GM21529 (cell line): ENCODE results near the gene SLC6A20.

Source experiments
- ATAC-seq: cut with Tn5 transposase; IDR thresholded peaks from one replicate; pipeline ENCODE4 v1.9.1; 2021; ENCODE audit not compliant: unreplicated experiment

Gene SLC6A20

DNA sequence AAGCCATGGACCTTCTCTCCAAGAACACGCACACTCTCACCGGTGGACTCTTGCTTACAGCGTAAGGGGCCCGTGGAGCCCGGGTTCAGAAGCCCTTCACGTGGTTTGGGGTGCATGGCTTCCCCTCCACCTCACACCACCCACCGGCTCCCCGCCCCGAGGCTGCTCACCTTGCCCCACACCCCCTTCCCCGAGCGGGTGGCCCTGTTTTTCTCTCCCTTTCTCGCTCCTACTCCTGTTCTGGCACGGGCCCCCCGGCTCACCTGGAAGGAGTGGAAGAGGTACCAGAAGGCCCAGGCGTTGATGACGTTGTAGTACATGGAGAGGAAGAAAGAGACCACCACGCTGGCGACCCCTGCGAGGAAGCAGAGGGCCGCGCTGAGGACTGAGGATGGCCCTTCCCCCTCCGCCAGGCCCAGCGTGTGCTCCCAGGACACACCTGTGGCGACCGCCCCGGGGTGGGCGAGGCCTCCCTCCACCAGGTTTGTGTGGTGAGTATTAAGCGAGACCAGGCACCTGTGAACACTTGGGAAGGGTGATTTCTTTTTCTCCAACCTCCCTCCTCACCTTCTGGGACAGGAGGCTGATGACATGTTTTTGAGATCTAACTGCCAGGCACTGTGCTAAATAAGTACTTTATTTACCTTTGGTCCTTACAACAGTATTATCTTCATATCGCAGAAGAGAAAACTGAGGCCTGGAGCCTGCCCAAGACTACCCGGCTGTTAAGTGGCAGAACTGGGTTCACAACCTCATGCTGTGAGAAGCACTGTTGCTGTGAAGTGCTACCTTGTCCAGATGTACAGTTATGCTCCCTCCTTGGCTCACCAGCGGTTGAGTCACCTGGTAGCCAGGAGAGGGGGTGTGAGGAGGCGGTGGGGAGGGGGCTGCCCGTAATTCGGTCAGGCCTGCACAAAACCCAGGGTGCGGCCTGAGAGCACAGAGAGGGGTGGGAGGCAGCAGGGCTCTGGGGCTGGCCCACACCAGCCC is 16.3 kb downstream of the SLC6A20 start:
- ATAC-seq: no peak

DNA sequence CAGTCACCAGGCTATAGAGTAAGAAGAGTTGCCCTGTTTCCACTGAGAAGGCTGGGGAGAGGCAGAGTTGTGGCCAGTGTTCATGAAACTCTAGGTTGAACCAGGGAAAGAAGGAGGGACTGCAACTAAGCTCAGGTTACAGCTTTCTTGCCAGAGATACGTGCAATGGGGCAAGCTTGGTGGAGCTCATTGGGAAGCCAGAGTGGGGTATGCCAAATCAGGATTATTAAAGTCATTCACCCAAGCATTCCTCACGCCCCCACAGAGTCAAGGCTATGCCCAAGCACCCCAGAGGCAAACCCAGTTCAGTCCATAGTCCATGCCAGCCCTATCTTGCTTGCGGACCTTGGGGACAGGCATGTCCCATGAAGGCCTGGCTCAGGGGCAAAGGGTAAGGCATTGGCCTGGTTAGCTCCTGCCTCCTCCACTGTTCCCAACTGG is 17.6 kb downstream of the SLC6A20 start:
- ATAC-seq: no peak

DNA sequence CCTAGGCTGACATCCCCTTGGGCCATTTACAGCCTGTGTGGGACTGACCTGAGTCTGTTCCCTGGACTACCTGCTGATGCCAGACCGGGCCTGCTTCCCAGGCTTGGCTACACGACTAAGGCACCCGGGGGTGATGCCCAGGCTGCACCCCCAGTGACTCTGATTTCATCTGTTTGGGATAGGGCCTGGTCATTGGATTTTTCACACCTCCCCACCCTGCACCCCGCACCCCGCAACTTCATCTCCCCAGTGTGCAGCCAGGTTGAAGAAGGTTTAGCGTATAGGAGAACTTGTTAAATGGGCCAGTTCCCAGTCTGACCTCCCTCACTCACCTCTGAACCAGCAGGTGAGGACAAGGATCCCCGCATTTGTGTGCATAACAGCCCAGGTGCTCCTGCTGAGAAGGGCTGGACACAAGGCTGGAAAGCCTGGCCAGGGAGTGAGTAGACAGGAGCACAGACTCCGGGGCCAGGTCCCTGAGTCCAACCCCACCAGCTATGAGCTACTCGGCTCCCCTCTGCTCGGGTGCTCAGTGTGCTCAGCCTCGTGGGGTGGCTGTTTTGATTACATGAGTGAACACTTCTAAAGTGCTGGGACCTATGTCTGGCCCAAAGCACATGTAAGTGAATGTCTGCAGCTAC is 18.5 kb downstream of the SLC6A20 start:
- ATAC-seq: no peak

DNA sequence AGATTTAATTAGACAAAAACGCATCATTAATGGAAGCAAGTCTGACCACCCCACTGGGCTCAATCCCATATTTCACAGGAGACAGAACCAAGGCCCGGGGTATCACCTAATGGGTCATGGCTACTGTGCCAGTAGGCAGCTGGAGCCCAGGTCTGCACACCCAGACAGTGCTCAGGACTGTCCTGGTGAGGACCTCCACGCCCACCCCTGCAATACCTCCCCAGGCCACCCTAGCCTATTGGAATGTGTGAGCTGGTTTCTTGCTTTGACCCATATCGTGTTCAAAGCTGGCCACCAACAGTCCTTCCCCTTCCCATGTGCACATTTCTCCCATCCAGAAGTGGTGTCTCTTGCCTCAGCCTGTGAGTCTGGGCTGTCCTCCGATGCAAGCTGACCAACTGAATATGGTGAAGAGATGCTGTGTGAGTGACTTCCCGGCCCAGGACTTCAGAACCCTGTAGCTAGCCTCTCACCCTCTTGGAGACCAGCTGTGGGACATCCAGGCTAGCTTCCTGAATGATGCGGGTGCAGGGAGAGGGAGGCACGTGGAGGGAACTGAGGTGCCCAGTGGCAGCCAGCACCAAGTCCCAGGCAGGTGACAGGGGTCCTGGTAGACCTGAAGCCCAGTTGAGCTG is 19.1 kb downstream of the SLC6A20 start:
- no peak for ATAC-seq

DNA sequence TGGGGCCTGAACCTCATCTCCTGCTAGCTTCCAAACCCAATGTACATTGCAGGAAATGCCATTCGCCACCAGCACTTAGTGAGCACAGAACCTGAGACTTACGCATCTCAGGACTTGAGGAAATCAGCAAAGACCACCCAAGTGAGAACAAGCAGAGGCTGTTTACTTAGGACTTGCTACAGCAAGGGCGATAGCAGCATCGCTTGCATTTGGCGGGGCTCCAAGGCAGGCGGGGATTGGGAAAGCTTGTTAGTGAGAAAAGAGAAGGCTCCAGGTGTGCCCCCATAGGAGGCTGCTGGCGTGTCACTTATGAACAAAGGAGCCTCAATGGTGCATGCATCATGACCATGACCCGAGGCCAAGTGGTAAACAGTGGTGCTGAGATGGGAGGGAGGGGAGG is 19.7 kb downstream of the SLC6A20 start:
- no peak for ATAC-seq

DNA sequence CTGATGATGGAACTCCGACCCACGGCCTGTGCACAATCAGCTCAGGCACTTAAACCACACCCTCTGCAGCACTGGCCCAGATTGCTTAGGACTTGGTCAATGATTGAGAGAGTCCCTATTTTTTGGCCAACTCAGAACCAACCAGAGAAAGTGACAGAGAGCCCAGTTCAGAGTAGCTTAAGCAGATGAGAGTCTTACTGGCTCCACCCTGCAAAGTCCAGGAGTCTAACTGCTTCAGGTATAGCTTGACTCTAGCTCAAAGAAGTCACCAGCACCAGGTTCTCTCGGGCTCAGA is 20.1 kb downstream of the SLC6A20 start:
- no peak for ATAC-seq

DNA sequence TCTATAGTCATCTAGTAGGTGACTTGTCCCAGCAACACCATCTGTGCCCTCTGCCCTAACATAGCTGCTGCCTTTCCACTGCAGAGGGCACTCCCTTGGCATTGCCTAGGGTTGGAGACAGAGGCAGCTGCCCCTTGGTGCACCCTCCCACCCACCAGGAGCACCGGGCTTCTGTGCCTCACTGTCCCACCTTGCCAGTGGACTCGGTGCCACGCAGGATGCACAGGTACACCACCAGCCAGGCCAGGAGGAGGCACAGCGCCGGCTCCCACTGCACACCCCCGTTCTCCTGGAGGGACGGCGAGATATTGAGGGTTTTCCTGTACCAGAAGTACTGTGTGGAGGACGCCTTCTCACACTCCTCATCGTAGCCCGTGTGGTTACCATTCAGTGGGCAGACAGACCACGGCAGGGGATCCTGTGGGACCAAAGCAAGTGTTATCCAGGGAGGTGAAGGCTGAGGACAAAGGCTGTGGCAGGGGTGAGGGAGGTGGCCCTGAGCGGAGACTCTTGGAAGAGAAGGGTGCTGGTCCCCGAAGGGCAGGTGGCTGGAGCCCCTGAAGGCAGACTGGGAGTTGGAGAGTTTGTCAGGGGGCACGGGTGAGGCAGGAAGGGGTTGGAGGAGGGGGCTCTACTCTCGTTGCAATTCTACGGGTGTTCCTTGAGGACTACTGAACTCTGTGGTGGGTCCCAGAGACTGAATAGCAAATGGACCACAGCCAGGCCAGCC is 20.6 kb downstream of the SLC6A20 start:
- no peak for ATAC-seq

DNA sequence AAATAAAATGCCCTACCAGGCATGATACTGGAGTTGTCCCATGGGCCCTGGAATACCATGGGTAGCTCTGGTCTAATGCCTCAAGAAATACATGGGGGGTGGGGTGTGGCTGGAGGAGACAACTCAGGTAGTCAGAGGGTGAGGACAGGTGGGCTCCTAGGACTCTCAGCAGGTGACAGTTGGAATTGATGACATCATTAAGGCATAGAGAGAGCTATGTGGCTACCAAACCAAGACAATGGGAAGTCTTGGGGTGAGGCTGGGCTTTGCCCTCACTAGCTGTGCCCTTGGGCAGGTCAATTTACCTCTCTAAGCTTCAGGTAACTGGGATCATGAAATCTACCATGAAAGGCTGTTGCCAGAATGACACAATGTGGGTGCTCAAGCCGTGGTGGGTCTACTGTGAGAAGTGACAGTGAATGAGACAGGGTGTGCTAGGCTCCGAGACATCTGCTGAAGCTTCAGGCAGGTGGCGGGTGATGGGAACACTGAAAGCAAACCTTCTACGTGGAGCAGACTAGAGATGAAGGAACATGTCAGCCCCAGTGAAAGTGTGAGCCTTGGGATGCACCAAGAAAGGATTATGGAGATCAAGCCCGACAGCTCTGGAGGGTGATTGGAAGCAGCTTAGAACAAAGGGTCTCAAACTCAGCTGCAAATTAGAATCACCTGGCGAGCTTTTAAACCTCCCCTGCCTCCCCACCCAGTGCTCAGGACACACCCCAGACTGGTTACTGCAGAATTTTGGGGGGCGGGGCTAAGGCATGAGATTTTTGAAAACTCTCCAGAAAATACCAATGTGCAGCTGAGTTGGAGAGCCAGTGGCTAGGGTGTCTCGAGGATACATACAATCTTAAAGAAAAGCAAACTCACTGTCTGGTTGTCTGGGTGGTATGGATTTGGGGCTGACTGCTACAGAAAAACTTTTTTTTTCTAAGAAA is 21.5 kb downstream of the SLC6A20 start:
- no peak for ATAC-seq

DNA sequence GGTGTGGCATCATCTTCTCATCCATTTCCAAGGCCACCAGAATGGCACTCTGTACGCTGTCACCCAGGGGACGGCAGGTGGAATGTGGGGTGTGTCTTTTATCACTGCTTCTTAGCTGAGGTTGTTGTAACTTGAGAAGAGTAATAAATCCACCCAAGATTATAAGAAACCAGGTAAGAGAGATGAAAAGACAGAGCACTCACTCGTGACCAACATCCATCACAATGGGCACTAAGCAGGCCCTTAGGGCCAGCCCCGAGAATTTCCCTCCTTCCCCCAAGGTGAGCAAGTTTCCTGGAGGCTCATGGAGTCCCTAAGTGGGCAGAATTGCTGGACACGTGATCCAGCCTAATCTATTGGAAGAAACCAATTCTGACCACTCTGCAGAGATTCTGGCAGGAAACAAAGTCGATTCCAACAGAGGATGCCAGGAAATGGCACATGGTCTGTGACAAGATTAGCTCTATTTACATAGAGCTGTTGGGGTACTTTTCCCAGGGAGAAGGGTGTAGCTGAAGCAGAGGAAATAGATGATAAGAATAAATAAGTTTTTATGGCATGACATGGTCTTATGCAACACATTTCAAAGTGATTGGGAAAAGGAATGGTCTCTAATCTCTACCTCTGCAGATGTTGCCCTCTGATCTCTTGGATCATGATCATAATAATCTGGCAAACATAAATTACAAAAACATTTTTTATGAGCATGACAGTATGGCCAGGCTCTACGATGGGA is 22.5 kb downstream of the SLC6A20 start:
- ATAC-seq: no peak

DNA sequence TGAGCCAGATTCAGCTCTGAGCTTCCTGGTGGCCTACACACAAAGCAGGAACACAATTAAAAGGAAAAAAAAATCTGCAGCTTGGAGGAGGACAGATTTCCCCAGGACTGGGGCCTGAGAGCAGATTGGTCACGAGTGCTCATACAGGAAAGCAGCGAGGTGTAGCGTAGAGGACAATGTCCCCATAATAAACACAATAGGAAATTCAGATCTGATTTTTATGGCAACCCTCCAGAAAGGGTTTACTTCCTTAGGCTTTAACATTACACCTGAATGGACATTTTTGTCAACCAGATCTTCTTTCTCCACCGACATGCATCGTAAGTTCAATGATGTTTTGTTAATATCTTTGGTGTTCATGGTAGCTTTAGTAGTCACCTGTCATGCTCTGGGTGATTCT is 23.3 kb downstream of the SLC6A20 start:
- no peak for ATAC-seq

DNA sequence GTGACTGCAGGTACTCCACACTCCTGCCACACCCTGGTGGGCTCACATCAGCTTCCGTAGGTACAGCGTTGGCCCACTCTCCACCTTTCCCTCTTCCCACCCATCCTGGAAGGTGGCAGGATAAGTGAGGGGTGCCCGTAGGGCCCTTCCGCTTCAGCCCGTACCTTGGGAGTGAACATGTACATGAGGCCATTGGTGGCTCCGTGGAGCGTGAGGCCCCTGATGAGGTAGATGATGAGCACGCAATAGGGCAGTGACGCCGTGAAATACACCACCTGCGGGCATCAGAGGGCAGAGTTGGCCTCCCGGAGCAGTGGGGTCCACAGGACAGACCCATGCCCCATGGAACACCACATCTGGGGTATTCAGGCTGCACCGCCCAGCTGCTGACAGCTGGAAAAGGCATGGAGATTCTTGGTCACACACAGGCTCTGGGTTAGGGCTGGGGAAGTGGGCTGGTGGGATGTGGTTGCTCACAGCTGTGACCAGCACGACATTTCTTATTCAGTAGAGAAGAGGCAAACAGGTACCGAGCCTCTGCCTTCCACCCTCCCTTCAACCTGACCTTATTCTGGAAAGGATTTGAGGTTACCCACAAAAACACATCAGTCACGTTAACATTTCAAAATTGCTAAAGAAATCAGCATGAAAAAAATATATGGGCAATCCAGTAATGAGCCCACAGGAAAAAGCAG is 23.8 kb downstream of the SLC6A20 start:
- ATAC-seq: no peak

DNA sequence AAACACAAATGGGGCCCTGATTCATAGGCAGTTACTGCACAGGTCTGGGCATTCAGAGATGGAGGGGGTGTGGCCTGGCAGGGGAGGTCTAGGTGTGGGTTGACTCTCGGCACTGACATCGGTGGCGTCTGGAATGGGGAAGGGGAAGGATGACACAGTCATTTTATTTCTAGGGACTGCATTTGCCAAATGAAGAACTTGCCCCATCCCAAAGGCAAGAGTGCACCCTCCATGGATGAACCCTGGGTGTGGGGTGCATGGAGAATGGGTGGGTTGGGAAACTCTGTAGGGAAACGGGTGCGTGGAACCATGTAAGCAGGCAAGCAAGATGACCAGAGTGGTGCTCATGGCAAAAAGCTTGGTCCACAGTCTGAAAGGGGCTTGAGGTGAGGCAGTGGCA is 24.5 kb downstream of the SLC6A20 start:
- no peak for ATAC-seq

DNA sequence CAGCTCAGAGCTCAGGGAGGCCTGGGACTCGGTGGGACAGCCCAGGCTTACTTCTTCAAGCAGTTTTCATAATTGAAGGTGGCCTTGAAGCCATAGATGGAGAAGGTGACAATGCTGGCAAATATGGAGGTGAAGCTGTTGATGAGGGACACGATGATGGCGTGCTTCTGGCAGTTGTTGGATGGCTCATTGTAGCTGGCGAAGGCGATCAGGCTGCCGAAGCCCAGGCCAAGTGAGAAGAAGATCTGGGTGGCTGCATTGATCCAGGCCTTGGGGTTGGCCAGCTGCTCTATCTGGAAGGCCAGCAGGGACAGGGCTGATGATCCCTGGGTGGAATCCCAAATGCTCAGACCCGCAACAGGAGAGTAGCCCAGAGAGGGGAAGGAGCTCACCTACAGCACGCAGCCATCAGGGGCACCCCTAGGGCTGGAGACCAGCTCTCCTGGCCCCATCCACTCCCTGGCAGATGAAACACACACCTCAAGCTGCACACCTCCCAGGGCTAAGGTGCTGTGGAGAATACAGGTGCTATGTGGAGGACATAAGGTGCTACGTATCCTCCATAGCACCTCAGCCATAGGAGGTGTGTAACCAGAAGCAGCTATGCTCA is 25.1 kb downstream of the SLC6A20 start:
- no peak for ATAC-seq

DNA sequence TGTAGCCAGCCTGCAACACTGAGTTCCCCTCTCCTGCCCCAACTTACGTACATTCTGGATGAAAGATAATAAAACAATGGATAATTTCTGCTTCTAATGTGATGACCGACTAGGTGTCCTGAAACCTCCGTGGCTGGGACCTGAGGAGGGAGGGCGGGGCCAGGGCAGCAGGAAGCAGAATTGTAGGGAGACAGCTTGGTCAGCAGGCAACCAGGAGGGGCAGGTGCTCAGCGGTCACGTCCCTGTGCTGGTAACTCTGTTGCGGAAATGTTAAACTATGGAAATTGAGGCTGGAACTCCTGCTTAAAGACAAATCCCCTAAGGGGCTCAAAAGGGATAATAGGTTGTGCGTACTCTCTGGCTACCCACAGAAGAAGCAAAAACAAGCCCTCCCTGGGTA is 30.4 kb downstream of the SLC6A20 start:
- no peak for ATAC-seq

DNA sequence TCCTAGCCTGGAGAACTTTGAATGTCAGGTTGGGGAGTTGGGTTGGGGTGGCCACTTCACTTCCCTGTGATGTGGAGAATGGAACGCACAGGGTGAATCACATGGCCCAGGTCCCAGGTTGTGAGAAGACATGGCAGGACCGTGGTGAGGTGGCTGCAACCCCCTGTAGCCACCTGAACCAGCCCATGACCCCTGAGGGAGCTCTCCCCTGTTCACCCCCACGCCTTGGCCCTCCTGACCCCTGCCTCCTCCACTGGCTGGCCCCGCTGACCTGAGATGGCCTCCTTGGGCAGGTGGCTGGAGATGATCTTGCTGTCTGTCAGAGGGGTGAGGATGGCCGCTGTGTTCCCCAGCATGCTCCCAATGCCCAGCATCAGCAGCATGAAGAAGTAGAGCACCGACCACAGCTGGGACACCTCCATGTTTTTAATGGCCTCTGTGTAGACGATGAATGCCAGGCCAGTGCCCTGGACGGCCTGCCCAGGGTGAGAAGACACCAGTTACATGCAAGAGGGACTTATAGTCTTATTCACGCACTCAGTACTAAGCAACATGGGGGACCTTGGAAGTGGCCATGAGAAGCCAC is 31.0 kb downstream of the SLC6A20 start:
- no peak for ATAC-seq

DNA sequence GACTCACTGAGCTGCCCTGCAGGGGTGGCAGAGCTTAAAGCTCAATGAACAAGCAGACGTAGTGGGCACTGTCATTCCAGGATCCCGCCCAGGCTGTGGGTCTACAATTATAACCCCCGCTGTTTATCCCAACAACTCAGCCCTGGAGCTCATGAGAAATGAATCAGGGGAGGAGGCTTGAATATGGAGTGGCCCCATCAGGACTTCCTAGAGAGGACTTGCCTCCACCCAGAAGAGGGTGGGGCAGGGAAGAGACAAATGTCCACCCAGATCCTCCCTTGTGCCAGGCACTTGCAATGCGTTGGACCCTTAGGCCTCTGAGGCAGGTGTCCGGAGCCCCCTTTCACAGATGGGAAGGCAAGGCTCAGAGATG is 33.0 kb downstream of the SLC6A20 start:
- ATAC-seq: no peak

DNA sequence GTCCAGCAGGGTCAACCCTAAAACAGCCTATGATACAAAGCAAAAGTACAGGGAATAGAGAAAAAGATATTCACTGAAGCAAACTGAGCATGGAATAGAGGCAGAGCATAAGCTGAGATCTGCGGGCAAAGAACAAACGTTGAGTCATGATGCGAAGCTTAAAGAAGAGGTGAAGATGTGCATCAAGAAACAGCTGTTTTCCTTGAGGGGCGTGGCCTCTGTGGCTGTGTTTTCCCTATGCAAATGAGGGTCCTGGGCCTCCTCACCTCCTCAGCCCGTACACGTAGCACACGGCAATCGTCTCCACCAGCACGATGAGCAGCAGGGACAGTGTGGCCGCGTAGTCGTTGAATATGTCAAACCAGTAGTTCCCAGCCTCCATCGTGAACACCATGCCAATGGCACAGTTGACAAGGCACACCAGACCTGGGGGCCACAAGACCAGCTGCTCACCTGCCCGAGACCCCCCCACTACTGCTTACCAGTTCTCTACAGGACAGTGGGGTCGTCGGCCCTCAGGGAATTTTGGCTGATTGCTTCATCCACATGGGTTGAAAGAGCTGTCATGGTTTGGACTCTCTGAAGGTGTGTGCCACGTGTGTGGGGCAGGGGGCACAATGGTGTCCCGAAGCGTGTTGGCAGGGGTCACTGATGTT is 33.6 kb downstream of the SLC6A20 start:
- no peak for ATAC-seq

DNA sequence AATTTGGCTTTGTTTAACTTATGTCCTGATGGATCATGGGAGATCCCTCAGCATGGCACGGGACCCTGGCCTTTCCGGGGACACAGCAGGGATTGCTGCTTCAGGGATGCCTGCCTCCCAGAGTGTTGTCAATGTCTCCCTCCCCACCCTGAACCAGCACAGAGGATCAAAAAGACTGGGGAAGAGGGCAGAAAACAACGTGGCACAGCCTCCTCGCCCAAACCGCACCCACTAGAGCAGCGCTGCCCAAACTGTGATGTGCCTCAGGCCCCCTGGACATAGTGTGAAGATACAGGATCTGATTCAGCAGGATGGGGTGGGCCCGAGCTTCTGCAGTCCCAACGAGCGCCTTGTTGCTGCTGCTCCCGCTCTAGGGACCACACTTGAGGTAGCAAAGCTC is 34.5 kb downstream of the SLC6A20 start:
- ATAC-seq: no peak
